Parathyroid adenoma (tissue), 2 donors: ENCODE results near the gene LGR4.

Source experiments
- H2AFZ ChIP-seq: fragments of 300-600 bp; sonication (generic); one replicate; pipeline ENCODE4 v1.7.0; 2017; ENCODE audit warnings: antibody characterized with exemption, mild to moderate bottlenecking
- H3K27ac ChIP-seq: fragments of 300-600 bp; sonication (generic); one replicate; pipeline ENCODE4 v1.7.0; 2017
- H3K27me3 ChIP-seq: fragments of 300-600 bp; sonication (generic); one replicate; pipeline ENCODE4 v1.7.0; 2017; ENCODE audit warnings: low read length; ENCODE audit not compliant: control insufficient read depth, insufficient read depth
- H3K36me3 ChIP-seq: fragments of 300-600 bp; sonication (generic); one replicate; pipeline ENCODE4 v1.7.0; 2017; ENCODE audit warnings: low read length; ENCODE audit not compliant: control insufficient read depth, insufficient read depth
- H3K4me1 ChIP-seq: fragments of 300-600 bp; sonication (generic); one replicate; pipeline ENCODE4 v1.7.0; 2017; ENCODE audit warnings: control low read depth
- H3K4me2 ChIP-seq: fragments of 300-600 bp; sonication (generic); one replicate; pipeline ENCODE4 v1.7.0; 2017; ENCODE audit warnings: low read length
- H3K4me3 ChIP-seq: fragments of 300-600 bp; sonication (generic); one replicate; pipeline ENCODE4 v1.7.0; 2017; ENCODE audit warnings: low read depth, low read length
- H3K79me2 ChIP-seq: fragments of 300-600 bp; sonication (generic); one replicate; pipeline ENCODE4 v1.7.0; 2017; ENCODE audit warnings: control low read depth
- H3K9ac ChIP-seq: fragments of 300-600 bp; sonication (generic); one replicate; pipeline ENCODE4 v1.7.0; 2017; ENCODE audit warnings: mild to moderate bottlenecking
- H3K9me3 ChIP-seq: fragments of 300-600 bp; sonication (generic); one replicate; pipeline ENCODE4 v1.7.0; 2017; ENCODE audit warnings: low read length; ENCODE audit not compliant: control insufficient read depth
- TF ChIP-seq, protein P1 (sequence below): fragments of 300-600 bp; sonication (generic); IDR thresholded peaks from one replicate; pipeline ENCODE4 v1.7.0; 2017; ENCODE audit warnings: antibody characterized with exemption, mild to moderate bottlenecking
- donor health status: primary hyperparathyroidism.

Gene LGR4

GRCh38 chr11:27396259-27396839 lies 76.2 kb downstream of the LGR4 start:
- H3K4me2 ChIP-seq: no peak overlapping the region
- H3K4me1 ChIP-seq: no peaks in the 10 kb centered on the region
- H3K79me2 ChIP-seq: no peaks in the 10 kb centered on the region
- H3K9me3 ChIP-seq: no peaks in the 10 kb centered on the region
- H3K36me3 ChIP-seq: no peaks in the 10 kb centered on the region
- TF ChIP-seq, protein P1, sequence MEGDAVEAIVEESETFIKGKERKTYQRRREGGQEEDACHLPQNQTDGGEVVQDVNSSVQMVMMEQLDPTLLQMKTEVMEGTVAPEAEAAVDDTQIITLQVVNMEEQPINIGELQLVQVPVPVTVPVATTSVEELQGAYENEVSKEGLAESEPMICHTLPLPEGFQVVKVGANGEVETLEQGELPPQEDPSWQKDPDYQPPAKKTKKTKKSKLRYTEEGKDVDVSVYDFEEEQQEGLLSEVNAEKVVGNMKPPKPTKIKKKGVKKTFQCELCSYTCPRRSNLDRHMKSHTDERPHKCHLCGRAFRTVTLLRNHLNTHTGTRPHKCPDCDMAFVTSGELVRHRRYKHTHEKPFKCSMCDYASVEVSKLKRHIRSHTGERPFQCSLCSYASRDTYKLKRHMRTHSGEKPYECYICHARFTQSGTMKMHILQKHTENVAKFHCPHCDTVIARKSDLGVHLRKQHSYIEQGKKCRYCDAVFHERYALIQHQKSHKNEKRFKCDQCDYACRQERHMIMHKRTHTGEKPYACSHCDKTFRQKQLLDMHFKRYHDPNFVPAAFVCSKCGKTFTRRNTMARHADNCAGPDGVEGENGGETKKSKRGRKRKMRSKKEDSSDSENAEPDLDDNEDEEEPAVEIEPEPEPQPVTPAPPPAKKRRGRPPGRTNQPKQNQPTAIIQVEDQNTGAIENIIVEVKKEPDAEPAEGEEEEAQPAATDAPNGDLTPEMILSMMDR: no peak
- H3K27ac ChIP-seq: no peak overlapping the region
- no peaks in the 10 kb centered on the region for H3K27me3 ChIP-seq
- H2AFZ ChIP-seq: no peak overlapping the region
- no peak overlapping the region for H3K9ac ChIP-seq
- H3K4me3 ChIP-seq: no peak overlapping the region

DNA sequence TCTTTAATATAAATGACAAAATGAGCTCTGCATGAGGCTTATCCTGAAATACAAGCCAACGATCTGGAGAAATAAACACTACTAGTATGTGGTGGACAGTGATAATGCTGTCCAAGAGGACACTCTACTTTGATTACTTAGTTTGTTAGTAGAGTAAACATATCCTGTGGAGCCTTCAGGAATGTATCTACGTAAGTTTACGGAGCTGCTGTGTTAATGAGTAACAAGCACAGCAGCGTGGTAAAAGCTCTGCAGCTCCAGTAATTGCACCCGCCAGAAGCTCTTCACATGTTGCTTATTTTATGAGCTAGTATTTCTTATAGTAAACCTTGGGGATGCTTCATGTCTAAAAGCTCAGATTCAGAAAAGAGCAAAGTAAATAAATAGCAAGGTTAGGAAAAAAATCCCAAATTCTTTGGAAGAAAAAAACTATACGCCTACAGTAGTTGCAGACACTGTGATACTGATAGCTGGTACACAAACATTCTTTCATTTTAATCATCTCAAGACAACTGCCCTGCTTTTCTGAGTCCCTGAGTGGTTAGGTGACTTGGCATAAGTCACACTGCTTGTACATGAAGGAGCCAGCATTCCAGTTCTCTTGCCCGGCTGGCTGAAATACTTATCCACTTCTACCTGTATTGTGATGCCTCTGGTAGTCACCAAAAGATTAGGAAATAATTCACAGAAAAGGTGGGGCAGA lies 76.9 kb downstream of the LGR4 start:
- H2AFZ ChIP-seq: no peak overlapping the region
- no peaks in the 10 kb centered on the region for H3K4me1 ChIP-seq
- no peaks in the 10 kb centered on the region for H3K36me3 ChIP-seq
- no peak overlapping the region for H3K9ac ChIP-seq
- no peak overlapping the region for H3K4me2 ChIP-seq
- no peaks in the 10 kb centered on the region for H3K9me3 ChIP-seq
- no peak overlapping the region for H3K4me3 ChIP-seq
- no peaks in the 10 kb centered on the region for H3K27me3 ChIP-seq
- no peak overlapping the region for H3K27ac ChIP-seq
- H3K79me2 ChIP-seq: no peaks in the 10 kb centered on the region
- TF ChIP-seq, protein P1: no peak

DNA sequence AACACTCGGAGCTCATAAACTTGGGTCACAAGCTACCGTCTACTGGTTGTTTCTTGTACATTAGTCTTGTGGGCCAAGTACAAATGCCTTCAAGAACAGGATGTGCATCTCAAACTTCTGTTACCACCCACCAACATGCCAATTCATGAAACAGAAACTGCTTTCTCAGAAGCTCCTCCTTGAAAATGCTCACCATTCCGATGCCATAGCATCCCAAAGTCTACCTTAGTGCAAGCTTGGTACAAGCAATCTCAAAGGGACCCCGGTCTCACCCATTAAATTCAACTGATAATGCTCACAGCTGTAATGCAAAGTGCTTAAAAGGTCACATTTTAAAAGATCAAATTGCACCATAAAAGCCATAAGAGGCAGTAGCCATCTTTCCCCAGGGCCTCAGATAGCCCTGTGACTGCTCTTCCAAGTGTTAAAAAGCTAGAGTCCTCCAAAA lies 77.8 kb downstream of the LGR4 start:
- Histone ChIP-seq H3K4me2 (no peak overlapping the region), H3K27me3 (no peaks in the 10 kb centered on the region), H3K9ac (no peak overlapping the region), H2AFZ (no peak overlapping the region), H3K4me1 (no peaks in the 10 kb centered on the region), H3K79me2 (no peaks in the 10 kb centered on the region), H3K4me3 (no peak overlapping the region), H3K9me3 (no peaks in the 10 kb centered on the region), H3K36me3 (no peaks in the 10 kb centered on the region), H3K27ac (no peak overlapping the region)
- TF ChIP-seq, protein P1: no peak

DNA sequence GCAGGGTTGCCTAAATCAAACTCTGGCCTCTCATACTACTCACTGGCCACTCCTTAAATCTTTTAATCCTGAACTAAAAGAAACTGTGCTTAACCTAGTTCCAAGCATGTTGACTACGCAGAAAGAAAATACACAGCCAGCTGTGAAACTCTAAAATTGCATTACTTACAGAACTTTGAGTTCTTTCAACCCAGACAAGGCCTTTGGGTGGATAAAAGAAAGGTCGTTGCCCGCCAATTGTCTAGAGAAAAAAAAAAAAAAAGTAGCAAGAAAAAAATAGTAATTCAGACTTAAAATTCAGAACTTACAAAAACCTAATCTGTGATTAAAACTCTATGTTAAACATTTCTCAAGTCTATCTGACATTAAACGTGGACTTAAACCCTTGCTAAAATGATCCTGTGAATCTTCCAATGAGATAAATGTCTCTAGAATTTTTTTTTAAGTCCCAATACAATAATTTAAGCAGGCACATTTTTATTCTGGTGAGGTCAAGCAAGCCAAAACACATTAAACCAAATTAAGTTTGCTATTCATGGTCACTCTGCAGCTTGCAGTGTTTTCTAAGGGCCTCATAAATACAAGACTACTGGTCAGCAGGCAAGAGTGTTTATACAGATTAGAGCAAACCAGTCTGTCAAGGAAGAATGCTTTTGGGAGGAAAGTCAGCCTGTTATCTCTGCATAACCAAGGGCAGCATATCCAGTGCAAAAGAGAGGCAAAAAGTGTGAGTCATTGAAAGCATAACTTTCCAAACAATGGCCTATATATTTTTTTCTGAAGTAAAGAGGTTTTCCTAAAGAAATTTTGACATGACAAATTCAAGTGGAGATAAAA lies 80.1 kb downstream of the LGR4 start:
- Histone ChIP-seq H3K4me3 (no peak overlapping the region), H3K9ac (no peak overlapping the region), H3K4me1 (no peaks in the 10 kb centered on the region), H3K4me2 (no peak overlapping the region), H3K27ac (no peak overlapping the region), H2AFZ (no peak overlapping the region), H3K79me2 (no peaks in the 10 kb centered on the region), H3K9me3 (no peaks in the 10 kb centered on the region), H3K36me3 (no peaks in the 10 kb centered on the region), H3K27me3 (no peaks in the 10 kb centered on the region)
- TF ChIP-seq, protein P1: no peak
